SK-N-SH (cell line): ENCODE data around the gene PLAC9. TPM values are rescaled to one million over a fixed set of nuclear protein-coding genes. Genes with fewer than 3 reads are reported as not detected.

Source experiments
- CTCF ChIA-PET: fragments of 300-600, 350-600 bp; formaldehyde crosslinking; extraction: SDS; loops from one replicate; lab custom pipeline; 2021; lab: Yijun Ruan, JAX
- POLR2A ChIA-PET: fragments of 350-600 bp; sonication (Branson Sonifier 250); formaldehyde crosslinking; extraction: SDS; loops from one replicate; lab custom pipeline; 2020; ENCODE audit warnings: antibody characterized with exemption, inconsistent platforms; lab: Yijun Ruan, JAX
- DNase-seq: peaks from one replicate; pipeline ENCODE4 v3.0.0; 2012
- H2AFZ ChIP-seq: fragments of 200-600 bp; sonication (generic); 2 replicates; pipeline ENCODE4 v1.8.1; 2016; ENCODE audit warnings: antibody characterized with exemption, mild to moderate bottlenecking, low read depth
- H3F3A ChIP-seq: fragments of 200-600 bp; sonication (generic); replicated peaks from 2 replicates; pipeline ENCODE3; 2016; ENCODE audit warnings: antibody characterized with exemption, mild to moderate bottlenecking; ENCODE audit not compliant: insufficient read depth
- H3K27ac ChIP-seq, 2 experiments: fragments of 200-500 bp in 1 of 2; fragments of 200-600 bp in 1 of 2; sonication (Bioruptor generic) in 1 of 2; sonication (generic), shearing (Covaris generic) in 1 of 2; 2 replicates each; pipeline versions ENCODE4 v1.5.1 to v1.6.1; 2014 to 2016; ENCODE audit warnings: low read depth in 2 of 2, inconsistent platforms in 1 of 2, low read length in 1 of 2, mild to moderate bottlenecking in 1 of 2, mixed read lengths in 1 of 2
- H3K27me3 ChIP-seq: fragments of 200-600 bp; sonication (generic), shearing (Covaris generic); 2 replicates; pipeline ENCODE4 v1.6.1; 2016; ENCODE audit warnings: mixed run types; ENCODE audit not compliant: insufficient read depth
- H3K36me3 ChIP-seq, 2 experiments: fragments of 200-500 bp in 1 of 2; fragments of 200-600 bp in 1 of 2; sonication (Bioruptor generic) in 1 of 2; sonication (generic) in 1 of 2; replicated peaks in 1 of 2; 2 replicates each; pipeline versions ENCODE3 to v1.5.1; 2014 to 2016; ENCODE audit warnings: low read length in 1 of 2, mild to moderate bottlenecking in 1 of 2; ENCODE audit not compliant: insufficient read depth in 2 of 2, control insufficient read depth in 1 of 2
- H3K4me1 ChIP-seq, 2 experiments: fragments of 200-500 bp in 1 of 2; fragments of 200-600 bp in 1 of 2; sonication (Bioruptor generic) in 1 of 2; sonication (generic), shearing (Covaris generic) in 1 of 2; 2 replicates each; pipeline versions ENCODE4 v1.5.1 to v1.6.1; 2014 to 2016; ENCODE audit warnings: low read depth in 1 of 2, low read length in 1 of 2, mixed run types in 1 of 2; ENCODE audit not compliant: insufficient read depth in 2 of 2, control insufficient read depth in 1 of 2
- H3K4me2 ChIP-seq: fragments of 200-600 bp; sonication (generic), shearing (Covaris generic); 2 replicates; pipeline ENCODE4 v1.6.1; 2017; ENCODE audit warnings: mixed run types
- H3K4me3 ChIP-seq, 2 experiments: fragments of 200-500 bp in 1 of 2; fragments of 200-600 bp in 1 of 2; sonication (Bioruptor generic) in 1 of 2; sonication (generic), shearing (Covaris generic) in 1 of 2; 2 replicates each; pipeline versions ENCODE4 v1.5.1 to v1.8.1; 2014 to 2016; ENCODE audit warnings: low read depth in 2 of 2, inconsistent platforms in 1 of 2, low read length in 1 of 2, mild to moderate bottlenecking in 1 of 2, mixed read lengths in 1 of 2, moderate library complexity in 1 of 2
- H3K79me2 ChIP-seq: fragments of 200-600 bp; sonication (generic); 2 replicates; pipeline ENCODE4 v1.8.1; 2017; ENCODE audit warnings: mild to moderate bottlenecking; ENCODE audit not compliant: insufficient read depth
- H3K9ac ChIP-seq: fragments of 200-600 bp; sonication (generic); 2 replicates; pipeline ENCODE4 v1.6.1; 2017; ENCODE audit warnings: mixed run types
- H3K9me2 ChIP-seq: fragments of 200-600 bp; sonication (generic); 2 replicates; pipeline ENCODE4 v1.6.1; 2017; ENCODE audit warnings: mixed run types
- H3K9me3 ChIP-seq: fragments of 200-600 bp; sonication (generic); 2 replicates; pipeline ENCODE4 v1.6.1; 2017; ENCODE audit warnings: mixed run types, mild to moderate bottlenecking, moderate library complexity
- H4K20me1 ChIP-seq: fragments of 200-600 bp; sonication (generic); 2 replicates; pipeline ENCODE4 v1.6.1; 2017; ENCODE audit warnings: mild to moderate bottlenecking, mixed run types; ENCODE audit not compliant: insufficient read depth
- CHD2 ChIP-seq: fragments of 150-350 bp; IDR thresholded peaks from 2 replicates; pipeline ENCODE4 v1.6.1; 2018; ENCODE audit warnings: low read length; ENCODE audit not compliant: partially characterized antibody
- ELF1 ChIP-seq: IDR thresholded peaks from 2 replicates; pipeline ENCODE4 v1.4.0; 2012
- EP300 ChIP-seq, 2 experiments: IDR thresholded peaks; 2 replicates each; pipeline versions ENCODE4 v1.4.0 to v1.6.1; 2012; ENCODE audit warnings: borderline replicate concordance in 1 of 2, low read depth in 1 of 2, low read length in 1 of 2
- EZH2phosphoT487 ChIP-seq: fragments of 200-600 bp; sonication (generic); IDR thresholded peaks from 2 replicates; pipeline ENCODE4 v1.6.1; 2017; ENCODE audit warnings: low read depth, mixed run types, mild to moderate bottlenecking, antibody characterized with exemption, moderate library complexity, borderline replicate concordance
- FOXM1 ChIP-seq: IDR thresholded peaks from 2 replicates; pipeline ENCODE4 v1.4.0; 2012; ENCODE audit warnings: low read depth, mild to moderate bottlenecking
- GABPA ChIP-seq: IDR thresholded peaks from 2 replicates; pipeline ENCODE4 v1.4.0; 2012; ENCODE audit warnings: low read depth, mild to moderate bottlenecking
- NRF1 ChIP-seq: IDR thresholded peaks from 2 replicates; pipeline ENCODE4 v1.6.1; 2012; ENCODE audit warnings: low read depth, mild to moderate bottlenecking, low read length
- POLR2AphosphoS5 ChIP-seq: IDR thresholded peaks from 2 replicates; pipeline ENCODE4 v1.6.1; 2012; ENCODE audit warnings: low read depth, low read length
- RCOR1 ChIP-seq: fragments of 150-350 bp; IDR thresholded peaks from 2 replicates; pipeline ENCODE4 v1.6.1; 2017; ENCODE audit warnings: antibody characterized with exemption, low read length
- RFX5 ChIP-seq: IDR thresholded peaks from 2 replicates; pipeline ENCODE4 v1.6.1; 2012; ENCODE audit warnings: mild to moderate bottlenecking, improper control_type of control experiment, low read length
- SIN3A ChIP-seq: IDR thresholded peaks from 2 replicates; pipeline ENCODE4 v1.6.1; 2012; ENCODE audit warnings: low read depth, mild to moderate bottlenecking, low read length, moderate library complexity, borderline replicate concordance
- YY1 ChIP-seq: IDR thresholded peaks from 2 replicates; pipeline ENCODE4 v1.4.0; 2012; ENCODE audit warnings: low read depth, mild to moderate bottlenecking
- WGBS: methylation state at CpG from one replicate; pipeline ENCODE4 v1.1.6; 2017; ENCODE audit warnings: low lambda C conversion rate; 5-methylcytosine and 5-hydroxymethylcytosine counted together
- polyA plus RNA-seq, 3 experiments: library from polyadenylated mRNA; depleted of rRNA; stranded (reverse); fragments of >200 nt; gene quantifications; 2 replicates each; pipeline ENCODE4 v1.2.3, GENCODE V29; 2012
- TF ChIP-seq, protein P1 (sequence below): IDR thresholded peaks from 2 replicates; pipeline ENCODE4 v1.4.0; 2012; ENCODE audit warnings: low read depth, borderline replicate concordance
- TF ChIP-seq, protein P2 (sequence below): IDR thresholded peaks from 2 replicates; pipeline ENCODE4 v1.4.0; 2012; ENCODE audit warnings: low read depth
- TF ChIP-seq, protein P3 (sequence below): fragments of 200-600 bp; sonication (generic); IDR thresholded peaks from 2 replicates; pipeline ENCODE4 v1.6.1; 2017; ENCODE audit warnings: antibody characterized with exemption, mild to moderate bottlenecking, moderate library complexity
- TF ChIP-seq, protein P4 (sequence below): fragments of 150-350 bp; IDR thresholded peaks from 2 replicates; pipeline ENCODE4 v1.6.1; 2017; ENCODE audit warnings: antibody characterized with exemption, low read length, low read depth, borderline replicate concordance
- TF ChIP-seq, protein P5 (sequence below): fragments of 150-350 bp; IDR thresholded peaks from 2 replicates; pipeline ENCODE4 v1.6.1; 2016; ENCODE audit warnings: mild to moderate bottlenecking, low read depth, low read length
- TF ChIP-seq, protein P6 (sequence below): IDR thresholded peaks from 2 replicates; pipeline ENCODE4; 2012

Gene PLAC9
- polyA plus RNA-seq, 1 of the 3 experiments (the other 2 are of a cell fraction), result 0.21 TPM

DNA sequence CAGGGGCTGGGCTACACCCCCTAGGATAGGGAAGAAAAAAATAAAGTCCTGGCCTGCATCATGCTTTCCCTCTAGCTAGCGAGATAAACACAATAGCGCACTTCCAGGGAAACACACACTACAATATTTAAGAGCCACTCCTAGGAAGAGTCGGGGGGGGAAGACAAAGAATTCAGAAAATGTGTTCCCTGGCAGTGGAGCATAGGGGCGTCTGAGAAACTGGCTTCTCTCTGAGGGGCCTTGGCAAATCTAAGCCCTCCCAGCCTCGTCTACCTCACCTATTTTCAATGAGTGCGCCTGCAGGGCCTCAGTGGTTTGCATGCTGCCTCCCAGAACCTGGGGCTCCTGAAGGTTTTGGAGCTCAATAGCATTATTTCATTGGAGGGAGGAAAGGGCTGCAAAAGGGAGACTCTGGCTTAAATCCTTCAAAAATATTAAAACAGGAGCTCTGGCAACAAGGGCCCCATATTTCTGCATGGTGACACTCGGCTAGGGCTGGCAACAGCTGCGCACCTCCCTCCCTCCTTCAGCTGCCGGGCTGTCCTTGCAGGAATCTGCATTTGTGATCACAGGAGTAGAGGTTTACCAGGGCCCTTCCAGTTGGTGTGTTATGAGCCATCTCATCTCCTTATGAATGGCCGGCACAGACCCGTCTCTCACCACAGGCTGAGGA, 62.0 kb downstream of the PLAC9 start:
- TF ChIP-seq, protein P1, sequence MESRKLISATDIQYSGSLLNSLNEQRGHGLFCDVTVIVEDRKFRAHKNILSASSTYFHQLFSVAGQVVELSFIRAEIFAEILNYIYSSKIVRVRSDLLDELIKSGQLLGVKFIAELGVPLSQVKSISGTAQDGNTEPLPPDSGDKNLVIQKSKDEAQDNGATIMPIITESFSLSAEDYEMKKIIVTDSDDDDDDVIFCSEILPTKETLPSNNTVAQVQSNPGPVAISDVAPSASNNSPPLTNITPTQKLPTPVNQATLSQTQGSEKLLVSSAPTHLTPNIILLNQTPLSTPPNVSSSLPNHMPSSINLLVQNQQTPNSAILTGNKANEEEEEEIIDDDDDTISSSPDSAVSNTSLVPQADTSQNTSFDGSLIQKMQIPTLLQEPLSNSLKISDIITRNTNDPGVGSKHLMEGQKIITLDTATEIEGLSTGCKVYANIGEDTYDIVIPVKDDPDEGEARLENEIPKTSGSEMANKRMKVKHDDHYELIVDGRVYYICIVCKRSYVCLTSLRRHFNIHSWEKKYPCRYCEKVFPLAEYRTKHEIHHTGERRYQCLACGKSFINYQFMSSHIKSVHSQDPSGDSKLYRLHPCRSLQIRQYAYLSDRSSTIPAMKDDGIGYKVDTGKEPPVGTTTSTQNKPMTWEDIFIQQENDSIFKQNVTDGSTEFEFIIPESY, result no peak
- TF ChIP-seq RCOR1 (no peak), GABPA (no peak), YY1 (no peak), NRF1 (no peak), SIN3A (no peak), POLR2AphosphoS5 (no peak), FOXM1 (no peak), EZH2phosphoT487 (no peak), RFX5 (no peak), ELF1 (no peak), CHD2 (no peak), EP300 (IDR thresholded peaks at IDR 0.05; ENCODE audit: borderline replicate concordance in 1 of 2, low read depth in 1 of 2, low read length in 1 of 2) (no peak)
- TF ChIP-seq, protein P2, sequence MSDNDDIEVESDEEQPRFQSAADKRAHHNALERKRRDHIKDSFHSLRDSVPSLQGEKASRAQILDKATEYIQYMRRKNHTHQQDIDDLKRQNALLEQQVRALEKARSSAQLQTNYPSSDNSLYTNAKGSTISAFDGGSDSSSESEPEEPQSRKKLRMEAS, result no peak
- TF ChIP-seq, protein P3, sequence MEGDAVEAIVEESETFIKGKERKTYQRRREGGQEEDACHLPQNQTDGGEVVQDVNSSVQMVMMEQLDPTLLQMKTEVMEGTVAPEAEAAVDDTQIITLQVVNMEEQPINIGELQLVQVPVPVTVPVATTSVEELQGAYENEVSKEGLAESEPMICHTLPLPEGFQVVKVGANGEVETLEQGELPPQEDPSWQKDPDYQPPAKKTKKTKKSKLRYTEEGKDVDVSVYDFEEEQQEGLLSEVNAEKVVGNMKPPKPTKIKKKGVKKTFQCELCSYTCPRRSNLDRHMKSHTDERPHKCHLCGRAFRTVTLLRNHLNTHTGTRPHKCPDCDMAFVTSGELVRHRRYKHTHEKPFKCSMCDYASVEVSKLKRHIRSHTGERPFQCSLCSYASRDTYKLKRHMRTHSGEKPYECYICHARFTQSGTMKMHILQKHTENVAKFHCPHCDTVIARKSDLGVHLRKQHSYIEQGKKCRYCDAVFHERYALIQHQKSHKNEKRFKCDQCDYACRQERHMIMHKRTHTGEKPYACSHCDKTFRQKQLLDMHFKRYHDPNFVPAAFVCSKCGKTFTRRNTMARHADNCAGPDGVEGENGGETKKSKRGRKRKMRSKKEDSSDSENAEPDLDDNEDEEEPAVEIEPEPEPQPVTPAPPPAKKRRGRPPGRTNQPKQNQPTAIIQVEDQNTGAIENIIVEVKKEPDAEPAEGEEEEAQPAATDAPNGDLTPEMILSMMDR, result no peak
- TF ChIP-seq, protein P4, sequence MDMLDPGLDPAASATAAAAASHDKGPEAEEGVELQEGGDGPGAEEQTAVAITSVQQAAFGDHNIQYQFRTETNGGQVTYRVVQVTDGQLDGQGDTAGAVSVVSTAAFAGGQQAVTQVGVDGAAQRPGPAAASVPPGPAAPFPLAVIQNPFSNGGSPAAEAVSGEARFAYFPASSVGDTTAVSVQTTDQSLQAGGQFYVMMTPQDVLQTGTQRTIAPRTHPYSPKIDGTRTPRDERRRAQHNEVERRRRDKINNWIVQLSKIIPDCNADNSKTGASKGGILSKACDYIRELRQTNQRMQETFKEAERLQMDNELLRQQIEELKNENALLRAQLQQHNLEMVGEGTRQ, result no peak
- TF ChIP-seq, protein P5, sequence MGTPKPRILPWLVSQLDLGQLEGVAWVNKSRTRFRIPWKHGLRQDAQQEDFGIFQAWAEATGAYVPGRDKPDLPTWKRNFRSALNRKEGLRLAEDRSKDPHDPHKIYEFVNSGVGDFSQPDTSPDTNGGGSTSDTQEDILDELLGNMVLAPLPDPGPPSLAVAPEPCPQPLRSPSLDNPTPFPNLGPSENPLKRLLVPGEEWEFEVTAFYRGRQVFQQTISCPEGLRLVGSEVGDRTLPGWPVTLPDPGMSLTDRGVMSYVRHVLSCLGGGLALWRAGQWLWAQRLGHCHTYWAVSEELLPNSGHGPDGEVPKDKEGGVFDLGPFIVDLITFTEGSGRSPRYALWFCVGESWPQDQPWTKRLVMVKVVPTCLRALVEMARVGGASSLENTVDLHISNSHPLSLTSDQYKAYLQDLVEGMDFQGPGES, result no peak
- TF ChIP-seq, protein P6, sequence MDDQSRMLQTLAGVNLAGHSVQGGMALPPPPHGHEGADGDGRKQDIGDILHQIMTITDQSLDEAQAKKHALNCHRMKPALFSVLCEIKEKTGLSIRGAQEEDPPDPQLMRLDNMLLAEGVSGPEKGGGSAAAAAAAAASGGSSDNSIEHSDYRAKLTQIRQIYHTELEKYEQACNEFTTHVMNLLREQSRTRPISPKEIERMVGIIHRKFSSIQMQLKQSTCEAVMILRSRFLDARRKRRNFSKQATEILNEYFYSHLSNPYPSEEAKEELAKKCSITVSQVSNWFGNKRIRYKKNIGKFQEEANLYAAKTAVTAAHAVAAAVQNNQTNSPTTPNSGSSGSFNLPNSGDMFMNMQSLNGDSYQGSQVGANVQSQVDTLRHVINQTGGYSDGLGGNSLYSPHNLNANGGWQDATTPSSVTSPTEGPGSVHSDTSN, result no peak
- WGBS, result 90% methylated on average over 11 of the region's 11 CpGs
- POLR2A ChIA-PET, result no interaction called here

More for the DNA sequence above, 62.0 kb downstream of the PLAC9 start:
- Histone ChIP-seq H4K20me1 (peaks cover 48% of the 10 kb centered on the region), H3K9me2 (no peaks in the 10 kb centered on the region), H3K4me2 (no peak overlapping the region), H3K36me3 (peaks cover 0 to 3% of the 10 kb centered on the region in 2 experiments), H3K79me2 (peaks cover 65% of the 10 kb centered on the region), H3K4me1 (peaks cover 0 to 17% of the 10 kb centered on the region in 2 experiments; a peak in 2 of 4 replicates), H3K27ac (no peak overlapping the region), H3K27me3 (no peaks in the 10 kb centered on the region), H3K9me3 (no peaks in the 10 kb centered on the region), H3K9ac (no peak overlapping the region), H2AFZ (no peak overlapping the region), H3K4me3 (no peak overlapping the region), H3F3A (no peaks in the 10 kb centered on the region)
- no peak for DNase-seq
- CTCF ChIA-PET, result interaction anchor here (2.0 kb wide), 1 partner anchor 51 kb away, joined by 7 read pairs; no protein-coding TSS in a partner anchor
